Adipocyte (in vitro differentiated cells): ENCODE measurements around the gene NET1.

ENCODE experiments used
- DNase-seq: peaks from one replicate; pipeline ENCODE4 v3.0.0-alpha.2; 2015; ENCODE audit warnings: low read depth
- H3K27me3 ChIP-seq: replicated peaks from 2 replicates; pipeline ENCODE4 v1.7.0; 2013; ENCODE audit warnings: mild to moderate bottlenecking, low read length, moderate library complexity; ENCODE audit not compliant: control insufficient read depth, insufficient read depth
- H3K36me3 ChIP-seq: 2 replicates; pipeline ENCODE4 v1.7.0; 2013; ENCODE audit warnings: low read length, mild to moderate bottlenecking, moderate library complexity; ENCODE audit not compliant: control insufficient read depth, insufficient read depth, severe bottlenecking
- H3K4me1 ChIP-seq: 2 replicates; pipeline ENCODE4 v1.7.0; 2013; ENCODE audit warnings: mild to moderate bottlenecking, low read length, moderate library complexity; ENCODE audit not compliant: control insufficient read depth, insufficient read depth
- H3K4me3 ChIP-seq: 2 replicates; pipeline ENCODE4 v1.7.0; 2013; ENCODE audit warnings: mild to moderate bottlenecking, low read length, moderate library complexity
- H3K9ac ChIP-seq: 2 replicates; pipeline ENCODE4 v1.7.0; 2013; ENCODE audit warnings: mild to moderate bottlenecking, low read length, moderate library complexity
- H3K9me3 ChIP-seq: 2 replicates; pipeline ENCODE4 v1.7.0; 2013; ENCODE audit warnings: mild to moderate bottlenecking, low read length, moderate library complexity; ENCODE audit not compliant: control insufficient read depth

NET1 gene

DNA sequence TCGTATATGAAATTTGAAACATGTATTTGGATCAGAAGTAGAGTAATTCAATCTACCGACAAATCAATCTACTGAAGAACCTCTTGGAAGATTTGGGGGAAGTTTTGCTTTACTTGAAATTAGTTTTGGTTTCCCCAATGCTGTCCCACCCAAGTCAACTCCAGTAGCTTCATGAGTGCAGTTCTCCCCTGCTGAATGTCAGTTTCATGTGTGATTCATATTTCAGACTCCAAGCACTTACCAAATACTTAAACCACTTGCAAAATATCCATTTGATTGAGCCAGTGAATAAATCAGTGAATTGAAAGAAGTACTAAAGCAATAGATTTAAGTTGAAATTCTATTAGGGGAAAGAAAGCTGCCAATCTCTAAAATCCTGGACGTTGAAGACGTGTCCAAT lies 77.7 kb downstream of the NET1 start:
- peaks cover 11% of the 10 kb centered on the region for H3K9me3 ChIP-seq
- no peak overlapping the region for H3K9ac ChIP-seq
- no peak for DNase-seq
- H3K27me3 ChIP-seq = peaks cover 29% of the 10 kb centered on the region
- peaks cover 3% of the 10 kb centered on the region for H3K4me1 ChIP-seq
- H3K36me3 ChIP-seq = no peaks in the 10 kb centered on the region
- no peak overlapping the region for H3K4me3 ChIP-seq

GRCh38 chr10:5490698-5491464 lies 78.5 kb downstream of the NET1 start:
- no peak for DNase-seq
- Histone ChIP-seq H3K4me3 (no peak overlapping the region), H3K27me3 (peaks cover 20% of the 10 kb centered on the region), H3K36me3 (no peaks in the 10 kb centered on the region), H3K4me1 (peaks cover 3% of the 10 kb centered on the region), H3K9ac (no peak overlapping the region), H3K9me3 (peaks cover 11% of the 10 kb centered on the region)

DNA sequence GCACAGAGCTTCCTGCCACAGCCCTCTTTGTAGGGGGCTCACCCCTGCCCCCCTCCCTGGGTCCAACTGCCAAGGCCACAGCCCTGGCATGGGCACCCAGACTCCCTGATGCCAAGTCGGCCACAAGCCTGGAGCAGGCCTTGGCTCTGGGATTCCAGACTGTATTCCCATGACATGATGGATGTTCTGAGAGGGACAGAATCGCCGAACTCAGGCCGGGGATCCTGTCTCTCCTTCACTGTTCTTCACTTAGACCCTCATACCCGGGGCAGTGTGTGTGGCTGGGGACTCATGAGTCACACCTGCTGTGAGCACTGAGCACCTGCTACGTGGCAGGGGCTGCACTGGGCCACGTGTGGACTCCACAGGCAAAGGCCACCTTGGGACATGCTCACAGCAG lies 79.1 kb downstream of the NET1 start:
- H3K27me3 ChIP-seq = peaks cover 19% of the 10 kb centered on the region
- no peak for DNase-seq
- H3K9me3 ChIP-seq = peaks cover 11% of the 10 kb centered on the region
- H3K4me1 ChIP-seq = peaks cover 3% of the 10 kb centered on the region
- H3K9ac ChIP-seq = no peak overlapping the region
- H3K4me3 ChIP-seq = no peak overlapping the region
- H3K36me3 ChIP-seq = no peaks in the 10 kb centered on the region

- peaks cover 11% of the 10 kb centered on the region for H3K9me3 ChIP-seq
- H3K36me3 ChIP-seq = no peaks in the 10 kb centered on the region
- no peak overlapping the region for H3K9ac ChIP-seq
- H3K4me3 ChIP-seq = no peak overlapping the region
- no peak for DNase-seq
- peaks cover 19% of the 10 kb centered on the region for H3K27me3 ChIP-seq
- peaks cover 3% of the 10 kb centered on the region for H3K4me1 ChIP-seq
Observed at GRCh38 chr10:5492322-5492855, 80.0 kb downstream of the NET1 start.

DNA sequence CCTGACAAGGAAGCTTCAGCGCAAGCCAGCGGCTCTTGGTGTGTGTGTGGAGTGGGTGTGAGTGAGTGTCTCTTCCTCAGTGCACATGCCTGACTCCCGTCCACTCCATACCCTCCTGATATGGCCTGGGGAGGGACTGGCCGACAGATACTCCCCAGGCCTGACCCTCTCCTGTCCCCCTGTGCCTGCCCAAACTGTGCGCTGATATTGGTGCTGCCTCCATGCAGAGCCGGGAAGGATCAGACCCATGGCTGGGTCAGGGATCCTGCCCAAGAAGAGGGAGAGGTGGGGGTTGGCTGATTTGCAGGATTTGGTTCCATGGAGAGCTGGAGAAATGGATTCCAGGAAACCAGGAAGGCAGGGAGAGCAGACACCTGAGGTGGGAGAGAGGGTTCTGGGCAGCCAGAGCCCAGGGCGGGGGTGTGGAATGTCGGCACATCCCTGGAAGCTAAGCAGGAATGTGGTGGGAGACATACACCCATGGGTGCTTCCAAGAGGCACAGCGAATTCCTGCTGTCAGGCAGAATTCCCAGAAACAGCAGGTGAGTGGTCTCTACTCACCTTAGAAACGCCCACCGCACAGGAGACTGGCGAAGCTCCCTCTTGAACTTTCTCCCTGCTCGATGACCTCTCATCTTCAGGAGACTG lies 80.7 kb downstream of the NET1 start:
- no peak for DNase-seq
- Histone ChIP-seq H3K27me3 (peaks cover 26% of the 10 kb centered on the region), H3K4me1 (peaks cover 3% of the 10 kb centered on the region), H3K36me3 (no peaks in the 10 kb centered on the region), H3K9me3 (peaks cover 11% of the 10 kb centered on the region), H3K4me3 (no peak overlapping the region), H3K9ac (no peak overlapping the region)

- no peak for DNase-seq
- Histone ChIP-seq H3K36me3 (no peaks in the 10 kb centered on the region), H3K4me3 (no peak overlapping the region), H3K27me3 (peaks cover 28% of the 10 kb centered on the region), H3K9me3 (peaks cover 11% of the 10 kb centered on the region), H3K9ac (no peak overlapping the region), H3K4me1 (peaks cover 3% of the 10 kb centered on the region)
Observed at GRCh38 chr10:5493691-5494090, 81.3 kb downstream of the NET1 start.

DNA sequence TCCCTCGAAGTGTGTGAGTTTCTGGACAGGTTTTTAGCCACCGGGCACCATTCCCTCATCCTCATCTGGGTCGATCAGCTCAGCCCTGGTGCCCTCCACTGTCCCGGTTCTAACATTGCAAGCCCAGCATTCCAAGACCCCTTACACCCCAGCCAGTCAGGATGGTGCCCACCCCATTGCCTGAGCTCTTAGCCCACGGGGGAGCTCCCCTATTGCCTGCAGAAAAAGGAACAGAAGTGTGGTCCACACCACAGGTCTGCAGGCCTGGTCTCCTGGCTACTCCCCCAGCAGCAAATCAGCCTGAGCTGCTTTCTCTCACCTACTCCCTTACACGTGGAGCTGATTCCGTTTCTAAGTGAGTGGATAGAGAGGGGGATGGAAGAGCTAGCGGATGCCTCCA lies 82.3 kb downstream of the NET1 start:
- Histone ChIP-seq H3K4me3 (no peak overlapping the region), H3K27me3 (peaks cover 31% of the 10 kb centered on the region), H3K9me3 (peaks cover 11% of the 10 kb centered on the region), H3K9ac (no peak overlapping the region), H3K4me1 (peaks cover 3% of the 10 kb centered on the region), H3K36me3 (no peaks in the 10 kb centered on the region)
- DNase-seq = no peak

GRCh38 chr10:5496261-5497250 lies 84.2 kb downstream of the NET1 start:
- no peak for DNase-seq
- Histone ChIP-seq H3K4me1 (no peaks in the 10 kb centered on the region), H3K4me3 (no peak overlapping the region), H3K27me3 (peaks cover 42% of the 10 kb centered on the region), H3K9ac (no peak overlapping the region), H3K9me3 (peaks cover 11% of the 10 kb centered on the region), H3K36me3 (no peaks in the 10 kb centered on the region)

DNA sequence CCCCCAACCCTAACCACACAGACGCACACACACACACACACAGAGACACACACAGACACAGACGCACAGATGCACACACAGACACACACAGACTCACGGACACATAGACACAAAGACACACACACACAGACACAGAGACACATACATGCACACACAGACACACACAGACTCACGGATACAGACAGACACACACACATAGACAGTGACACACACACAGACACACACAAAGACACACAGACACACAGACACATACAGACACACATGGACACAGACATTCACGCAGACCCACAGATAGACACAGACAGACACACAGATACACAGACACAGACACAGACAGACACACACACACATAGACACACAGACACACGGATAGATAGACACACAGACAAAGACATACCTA lies 84.9 kb downstream of the NET1 start:
- Histone ChIP-seq H3K4me1 (no peaks in the 10 kb centered on the region), H3K9me3 (peaks cover 9% of the 10 kb centered on the region), H3K4me3 (no peak overlapping the region), H3K9ac (no peak overlapping the region), H3K27me3 (peaks cover 43% of the 10 kb centered on the region), H3K36me3 (no peaks in the 10 kb centered on the region)
- no peak for DNase-seq

DNA sequence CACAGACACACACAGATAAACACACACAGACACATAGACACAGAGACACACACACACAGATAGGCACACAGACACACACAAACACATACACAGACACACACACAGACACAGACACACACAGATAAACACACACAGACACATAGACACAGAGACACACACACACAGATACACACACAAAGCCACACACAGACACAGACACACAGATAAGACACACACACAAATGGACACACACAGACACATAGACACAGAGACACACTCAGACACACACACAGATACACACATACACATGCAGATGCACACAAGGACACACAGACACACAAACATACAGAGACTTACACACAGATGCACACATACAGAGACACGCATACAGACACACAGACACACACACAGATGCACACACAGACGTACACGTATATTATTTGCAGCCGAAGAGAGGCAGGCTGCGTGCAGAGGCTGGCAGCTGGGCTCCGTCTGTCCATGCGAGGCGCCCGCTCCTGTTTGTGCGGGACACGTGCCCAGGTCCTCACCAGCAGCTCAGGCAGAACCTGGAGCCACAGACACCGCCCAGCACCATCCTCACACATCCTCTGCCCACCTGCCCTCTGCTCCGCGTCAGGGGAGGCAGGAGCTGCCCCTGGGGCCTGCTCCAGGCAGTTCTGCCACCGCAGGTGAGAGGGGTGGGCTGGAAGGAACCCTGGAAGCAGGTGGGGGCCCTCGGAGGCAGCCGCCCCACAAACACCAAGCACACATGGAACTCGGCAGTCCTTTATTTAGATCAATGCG lies 85.8 kb downstream of the NET1 start:
- H3K4me3 ChIP-seq = no peak overlapping the region
- peaks cover 52% of the 10 kb centered on the region for H3K27me3 ChIP-seq
- DNase-seq = no peak
- H3K9ac ChIP-seq = no peak overlapping the region
- peaks cover 4% of the 10 kb centered on the region for H3K9me3 ChIP-seq
- no peaks in the 10 kb centered on the region for H3K36me3 ChIP-seq
- H3K4me1 ChIP-seq = no peaks in the 10 kb centered on the region
